GM12878 (cell line): ENCODE data around the gene STX10. TPM values are rescaled to one million over a fixed set of nuclear protein-coding genes. Genes with fewer than 3 reads are reported as not detected.
A peak's percentile ranks its signal among the peaks of the same experiment; 100 is the strongest.

ENCODE experiments used
- ATAC-seq: fragments of 200-7000 bp; cut with Tn5 transposase; 3 replicates; pipeline ENCODE4 v1.9.1; 2020; ENCODE audit warnings: mild to moderate bottlenecking, moderate library complexity
- BruUV-seq: library from RNA; stranded (reverse); fragments of 400-500 nt; replicated peaks from 2 replicates; lab custom pipeline; 2021; lab: Mats Ljungman, UMichigan
- CTCF ChIA-PET: fragments of 300-600 bp; sonication (Branson Sonifier 250); formaldehyde crosslinking; extraction: SDS; loops from one replicate; lab custom pipeline; 2021; ENCODE audit warnings: inconsistent platforms; lab: Yijun Ruan, JAX
- POLR2A ChIA-PET: fragments of 350-600 bp; formaldehyde crosslinking; extraction: SDS; loops from one replicate; lab custom pipeline; 2021; ENCODE audit warnings: inconsistent platforms; lab: Charles Lee
- RAD21 ChIA-PET: fragments of 300-600 bp; sonication (Branson Sonifier 250); formaldehyde crosslinking; loops from one replicate; lab custom pipeline; 2023; ENCODE audit warnings: antibody characterized with exemption; ENCODE audit not compliant: unreplicated experiment; lab: Charles Lee
- SMC1A ChIA-PET: fragments of 300-600 bp; sonication (Branson Sonifier 250); formaldehyde crosslinking; loops from one replicate; lab custom pipeline; 2023; ENCODE audit not compliant: unreplicated experiment, uncharacterized antibody; lab: Charles Lee
- DNase-seq: peaks from one replicate; pipeline ENCODE4 v3.0.0-alpha.2; 2011; ENCODE audit warnings: low read depth, low spot score
- FAIRE-seq: peaks from 3 replicates; lab custom pipeline; 2011; peaks lifted over from hg19 to GRCh38; lab: Jason Lieb, UNC
- H2AFZ ChIP-seq: 2 replicates; pipeline ENCODE4 v1.6.0; 2011; ENCODE audit warnings: low read depth, low read length, control low read depth; ENCODE audit not compliant: control insufficient read depth
- H3K27ac ChIP-seq: 2 replicates; pipeline ENCODE4 v1.5.1; 2011; ENCODE audit warnings: control low read depth; ENCODE audit not compliant: control insufficient read depth, insufficient read depth
- H3K27me3 ChIP-seq, 2 experiments: replicated peaks in 1 of 2; 2 replicates each; pipeline versions ENCODE4 v1.6.0 to v1.6.1; 2011; ENCODE audit warnings: low read length in 1 of 2; ENCODE audit not compliant: control insufficient read depth in 2 of 2, insufficient read depth in 2 of 2
- H3K36me3 ChIP-seq, 2 experiments: 2 replicates each; pipeline ENCODE4 v1.5.1; 2011; ENCODE audit warnings: low read length in 1 of 2; ENCODE audit not compliant: control insufficient read depth in 2 of 2, insufficient read depth in 2 of 2
- H3K4me1 ChIP-seq: 2 replicates; pipeline ENCODE4 v1.6.1; 2011; ENCODE audit warnings: mild to moderate bottlenecking, low read length, moderate library complexity, mixed read lengths; ENCODE audit not compliant: control insufficient read depth, insufficient read depth
- H3K4me2 ChIP-seq: 2 replicates; pipeline ENCODE4 v1.6.0; 2011; ENCODE audit warnings: control low read depth; ENCODE audit not compliant: control insufficient read depth, insufficient read depth
- H3K4me3 ChIP-seq: fragments of 200-600 bp; sonication (generic); 2 replicates; pipeline ENCODE4 v1.5.1; 2016
- H3K79me2 ChIP-seq: 2 replicates; pipeline ENCODE4 v1.6.0; 2011; ENCODE audit warnings: low read length; ENCODE audit not compliant: control insufficient read depth, insufficient read depth
- H3K9ac ChIP-seq: 2 replicates; pipeline ENCODE4 v1.8.0; 2011; ENCODE audit warnings: low read length, control low read depth, mixed read lengths; ENCODE audit not compliant: control insufficient read depth, insufficient read depth
- H3K9me3 ChIP-seq: replicated peaks from 3 replicates; pipeline ENCODE4 v1.5.1; 2011; ENCODE audit warnings: mild to moderate bottlenecking, low read length; ENCODE audit not compliant: control insufficient read depth, insufficient read depth
- H4K20me1 ChIP-seq: 2 replicates; pipeline ENCODE4 v1.6.0; 2011; ENCODE audit not compliant: control insufficient read depth, insufficient read depth
- BACH1 ChIP-seq: fragments of 450-650 bp; IDR thresholded peaks from 2 replicates; pipeline ENCODE4 v1.6.1; 2017; ENCODE audit warnings: mild to moderate bottlenecking, borderline replicate concordance
- CREM ChIP-seq: IDR thresholded peaks from 2 replicates; pipeline ENCODE4 v1.6.1; 2014; ENCODE audit warnings: antibody characterized with exemption, low read depth
- CUX1 ChIP-seq: IDR thresholded peaks from 2 replicates; pipeline ENCODE4 v1.6.1; 2012; ENCODE audit warnings: improper control_type of control experiment, low read depth, low read length; ENCODE audit not compliant: insufficient replicate concordance
- EP300 ChIP-seq, 2 experiments: fragments of 150-350 bp in 1 of 2; IDR thresholded peaks; 2 replicates each; pipeline ENCODE4 v1.6.1; 2011 to 2012; ENCODE audit warnings: low read depth in 2 of 2, low read length in 2 of 2, borderline replicate concordance in 1 of 2, improper control_type of control experiment in 1 of 2, inconsistent platforms in 1 of 2; ENCODE audit not compliant: control insufficient read depth in 1 of 2
- ESRRA ChIP-seq: IDR thresholded peaks from 2 replicates; pipeline ENCODE4 v1.6.1; 2012; ENCODE audit warnings: mild to moderate bottlenecking, low read length, improper control_type of control experiment
- HDAC2 ChIP-seq: fragments of 200-600 bp; sonication (generic); IDR thresholded peaks from 2 replicates; pipeline ENCODE4 v1.6.1; 2017
- NFIC ChIP-seq: IDR thresholded peaks from 2 replicates; pipeline ENCODE4 v1.6.1; 2012; ENCODE audit warnings: low read depth, mild to moderate bottlenecking, inconsistent platforms, low read length, moderate library complexity
- POLR2A ChIP-seq: IDR thresholded peaks from 2 replicates; pipeline ENCODE4 v1.6.1; 2011; ENCODE audit warnings: low read depth, mild to moderate bottlenecking, low read length
- RAD21 ChIP-seq: IDR thresholded peaks from 2 replicates; pipeline ENCODE4 v1.6.1; 2011; ENCODE audit warnings: mild to moderate bottlenecking, low read depth, low read length, moderate library complexity; ENCODE audit not compliant: insufficient read depth
- SMAD5 ChIP-seq: IDR thresholded peaks from 2 replicates; pipeline ENCODE4 v1.6.1; 2016; ENCODE audit warnings: antibody characterized with exemption, low read depth
- STAT1 ChIP-seq: fragments of 450-650 bp; conservative IDR thresholded peaks from 2 replicates; pipeline ENCODE4 v1.6.1; 2014; ENCODE audit warnings: antibody characterized with exemption, mild to moderate bottlenecking
- ZNF217 ChIP-seq: fragments of 450-650 bp; IDR thresholded peaks from 2 replicates; pipeline ENCODE4 v1.6.1; 2017; ENCODE audit warnings: antibody characterized with exemption, mild to moderate bottlenecking
- WGBS: methylation state at CpG from one replicate; pipeline ENCODE4 v1.1.6; 2016; ENCODE audit warnings: low lambda C conversion rate; ENCODE audit not compliant: insufficient replicate concordance, insufficient coverage; ENCODE audit errors: missing lambda C conversion rate; 5-methylcytosine and 5-hydroxymethylcytosine counted together
- in situ Hi-C: fragments of 300-500 bp; cut with MboI; formaldehyde crosslinking; loops from 9 replicates; pipeline ENCODE4 v1.14.3; 2018; ENCODE audit warnings: mixed read lengths
- intact Hi-C: fragments of 100-400 bp; cut with micrococcal nuclease; formaldehyde crosslinking; loops from one replicate; pipeline ENCODE4 v1.14.2; 2022; ENCODE audit not compliant: unreplicated experiment
- polyA plus RNA-seq, 11 experiments: library from polyadenylated mRNA; depleted of rRNA in 4 of 11; unstranded in 6 of 11; stranded (reverse) in 5 of 11; fragments of >200 nt; fragmentation: Nextera tagmentation in 4 of 11; fragmentation: Illumina TruSeq in 1 of 11; extraction: Ambion mirVana in 4 of 11; extraction: Trizol in 1 of 11; gene quantifications; 1 replicate in 1 of 11; 2 replicates in 10 of 11; pipeline versions ENCODE4 v1.2.1 to v1.2.3, GENCODE V29; 2011 to 2016; ENCODE audit warnings: inconsistent platforms in 2 of 11, missing spikeins in 2 of 11, low read depth in 1 of 11
- total RNA-seq, 4 experiments: library from RNA; depleted of rRNA in 3 of 4; stranded (reverse); fragments of >200 nt in 3 of 4; fragmentation: Illumina TruSeq in 1 of 4; extraction: Trizol in 1 of 4; gene quantifications; 2 replicates each; pipeline versions ENCODE4 v1.2.1 to v1.2.3, GENCODE V29; 2013 to 2021

The STX10 gene
- total and polyA plus RNA-seq, 10 of the 15 experiments (the other 5 are each of a cell fraction or from before 2014, with no cell fraction given), result 0.56 to 76.1 (median 47.6) TPM

DNA sequence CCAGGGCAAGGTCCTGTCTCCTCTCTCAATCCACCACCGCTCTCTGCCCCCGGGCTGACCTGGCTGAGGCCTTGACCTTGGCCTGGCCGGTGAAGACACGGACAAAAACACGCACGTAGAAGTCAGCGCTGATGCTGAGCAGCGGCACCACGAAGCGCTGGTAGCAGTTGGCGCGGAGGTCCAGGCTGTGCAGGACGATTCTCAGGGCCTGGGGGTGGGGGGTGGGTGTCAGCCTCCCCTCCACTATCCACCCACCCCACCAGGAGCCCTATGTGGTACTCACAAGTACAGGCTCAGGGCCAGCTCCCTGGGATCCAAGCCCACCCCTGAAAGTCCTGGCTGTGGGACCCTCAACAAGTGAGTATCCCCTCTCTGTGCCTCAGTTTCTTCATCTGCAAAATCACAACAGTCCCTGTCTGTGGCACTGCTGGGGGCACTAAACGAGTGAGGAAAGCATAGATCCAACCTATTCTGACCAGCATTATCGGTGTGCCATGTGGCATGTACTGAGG, 40.0 kb downstream of the STX10 start (continued):
- no peak for TF ChIP-seq CUX1
- TF ChIP-seq NFIC, result no peak
- no peak for TF ChIP-seq STAT1
- no peak for TF ChIP-seq HDAC2

GRCh38 chr19:13109361-13110098, 40.6 kb downstream of the STX10 start:
- DNase-seq, result no peak
- BruUV-seq, result no TSS peak

More at GRCh38 chr19:13109361-13110098, 40.6 kb downstream of the STX10 start:
- Histone ChIP-seq H2AFZ (no peak overlapping the region), H3K4me3 (no peak overlapping the region), H3K27ac (no peak overlapping the region), H3K4me2 (no peak overlapping the region), H3K79me2 (0 out of 2 replicates have a peak, but pooled peaks cover 1% of the 10 kb centered on the region), H3K9ac (no peak overlapping the region), H4K20me1 (no peaks in the 10 kb centered on the region), H3K4me1 (peaks cover 9% of the 10 kb centered on the region), H3K36me3 (peaks cover 6 to 14% of the 10 kb centered on the region in 2 experiments; a peak in 3 of 4 replicates), H3K27me3 (no peaks in the 10 kb centered on the region), H3K9me3 (no peaks in the 10 kb centered on the region)
- FAIRE-seq (no peak), ATAC-seq (no peak)
- in situ Hi-C loops, result no loop called here
- ChIA-PET RAD21 (no interaction called here), SMC1A (no interaction called here), POLR2A (interaction anchor here (0.6 kb wide), 1 partner anchor 178 kb away, joined by 3 read pairs; no protein-coding TSS in a partner anchor), CTCF (no interaction called here)
- no peak for TF ChIP-seq SMAD5
- TF ChIP-seq EP300 (IDR thresholded peaks at IDR 0.05; ENCODE audit: borderline replicate concordance in 1 of 2, control insufficient read depth in 1 of 2, low read depth in 2 of 2, low read length in 2 of 2), result no peak
- no peak for TF ChIP-seq CREM
- TF ChIP-seq ESRRA, result no peak
- TF ChIP-seq RAD21, result no peak
- TF ChIP-seq ZNF217, result no peak
- no peak for TF ChIP-seq BACH1
- TF ChIP-seq POLR2A, result 0 out of 2 replicates have a peak, but pooled peaks have one; percentile 15
- intact Hi-C loops, result no loop called here
- 97% methylated on average over 30 of the region's 30 CpGs for WGBS
